ENCODE data around the gene MATN4. TPM values are rescaled to one million over a fixed set of nuclear protein-coding genes. Genes with fewer than 3 reads are reported as not detected.

MATN4 gene
- total and polyA plus RNA-seq, 9 donors = 0.21 to 1.1 (median 0.58) TPM

- H3K9me3 ChIP-seq (replicated peaks; ENCODE audit: control insufficient read depth, low read depth, low read length) = no peaks in the 10 kb centered on the region
- peaks cover 4% of the 10 kb centered on the region for H3K27me3 ChIP-seq (ENCODE audit: control insufficient read depth, insufficient read depth, low read length)
- 73% methylated on average over 2 of the region's 3 CpGs for WGBS (ENCODE audit: insufficient coverage)
- no peak overlapping the region for H3K27ac ChIP-seq (ENCODE audit: low read length)
- no peak for DNase-seq
- no peak overlapping the region for H3K4me3 ChIP-seq (ENCODE audit: low read length)
- H3K4me1 ChIP-seq (ENCODE audit: control insufficient read depth, insufficient read depth, low read length) = no peaks in the 10 kb centered on the region
- H3K36me3 ChIP-seq (ENCODE audit: control insufficient read depth, insufficient read depth, low read length) = no peaks in the 10 kb centered on the region
These were observed 39.0 kb downstream of the MATN4 start for GRCh38 chr20:45269056-45269455.

- DNase-seq = no peak
- H3K27ac ChIP-seq (ENCODE audit: low read length) = no peak overlapping the region
- H3K4me3 ChIP-seq (ENCODE audit: low read length) = no peak overlapping the region
- H3K4me1 ChIP-seq (ENCODE audit: control insufficient read depth, insufficient read depth, low read length) = no peaks in the 10 kb centered on the region
- no CpG with 5 or more reads among the region's 3 CpGs for WGBS (ENCODE audit: insufficient coverage)
- no peaks in the 10 kb centered on the region for H3K36me3 ChIP-seq (ENCODE audit: control insufficient read depth, insufficient read depth, low read length)
- H3K27me3 ChIP-seq (ENCODE audit: control insufficient read depth, insufficient read depth, low read length) = peaks cover 4% of the 10 kb centered on the region
- H3K9me3 ChIP-seq (replicated peaks; ENCODE audit: control insufficient read depth, low read depth, low read length) = no peaks in the 10 kb centered on the region
These were observed 39.6 kb downstream of the MATN4 start for GRCh38 chr20:45268531-45268930.

- H3K4me3 ChIP-seq (ENCODE audit: low read length) = no peak overlapping the region
- no peak for DNase-seq
- peaks cover 2% of the 10 kb centered on the region for H3K27me3 ChIP-seq (ENCODE audit: control insufficient read depth, insufficient read depth, low read length)
- no peaks in the 10 kb centered on the region for H3K9me3 ChIP-seq (replicated peaks; ENCODE audit: control insufficient read depth, low read depth, low read length)
- no peaks in the 10 kb centered on the region for H3K4me1 ChIP-seq (ENCODE audit: control insufficient read depth, insufficient read depth, low read length)
- no peak overlapping the region for H3K27ac ChIP-seq (ENCODE audit: low read length)
- H3K36me3 ChIP-seq (ENCODE audit: control insufficient read depth, insufficient read depth, low read length) = no peaks in the 10 kb centered on the region
These were observed 41.1 kb downstream of the MATN4 start for GRCh38 chr20:45266977-45267376.

- no peaks in the 10 kb centered on the region for H3K9me3 ChIP-seq (replicated peaks; ENCODE audit: control insufficient read depth, low read depth, low read length)
- no peaks in the 10 kb centered on the region for H3K4me1 ChIP-seq (ENCODE audit: control insufficient read depth, insufficient read depth, low read length)
- no peak overlapping the region for H3K4me3 ChIP-seq (ENCODE audit: low read length)
- H3K36me3 ChIP-seq (ENCODE audit: control insufficient read depth, insufficient read depth, low read length) = no peaks in the 10 kb centered on the region
- no peak overlapping the region for H3K27ac ChIP-seq (ENCODE audit: low read length)
- peaks cover 2% of the 10 kb centered on the region for H3K27me3 ChIP-seq (ENCODE audit: control insufficient read depth, insufficient read depth, low read length)
- WGBS (ENCODE audit: insufficient coverage) = no CpG with 5 or more reads among the region's 3 CpGs
- DNase-seq = no peak
These were observed 44.4 kb downstream of the MATN4 start for GRCh38 chr20:45263556-45264266.

DNA sequence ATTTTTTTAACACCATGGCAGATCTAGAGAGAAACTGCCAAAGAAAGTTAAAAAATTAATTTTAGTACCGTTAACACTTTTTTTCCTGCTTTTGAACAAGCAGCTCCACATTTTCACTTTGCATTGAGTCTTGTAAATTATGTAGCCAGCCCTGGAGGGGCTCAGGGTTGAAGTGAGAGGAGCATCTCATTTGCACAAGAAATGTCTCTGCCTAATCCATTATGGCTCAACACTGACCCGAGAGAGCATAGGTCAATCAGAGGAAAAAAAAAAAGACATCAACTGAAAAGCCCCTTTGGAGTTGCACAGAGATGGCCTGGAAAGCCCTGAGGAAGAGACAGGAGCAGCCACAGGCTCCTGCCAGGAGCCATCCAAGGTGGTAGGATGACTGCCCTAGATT is 49.4 kb downstream of the MATN4 start:
- no peak for DNase-seq
- H3K4me1 ChIP-seq (ENCODE audit: control insufficient read depth, insufficient read depth, low read length) = no peaks in the 10 kb centered on the region
- 0% methylated on average over 1 of the region's 2 CpGs for WGBS (ENCODE audit: insufficient coverage)
- H3K27me3 ChIP-seq (ENCODE audit: control insufficient read depth, insufficient read depth, low read length) = peaks cover 2% of the 10 kb centered on the region
- no peak overlapping the region for H3K27ac ChIP-seq (ENCODE audit: low read length)
- no peaks in the 10 kb centered on the region for H3K9me3 ChIP-seq (replicated peaks; ENCODE audit: control insufficient read depth, low read depth, low read length)
- no peaks in the 10 kb centered on the region for H3K36me3 ChIP-seq (ENCODE audit: control insufficient read depth, insufficient read depth, low read length)
- no peak overlapping the region for H3K4me3 ChIP-seq (ENCODE audit: low read length)

DNA sequence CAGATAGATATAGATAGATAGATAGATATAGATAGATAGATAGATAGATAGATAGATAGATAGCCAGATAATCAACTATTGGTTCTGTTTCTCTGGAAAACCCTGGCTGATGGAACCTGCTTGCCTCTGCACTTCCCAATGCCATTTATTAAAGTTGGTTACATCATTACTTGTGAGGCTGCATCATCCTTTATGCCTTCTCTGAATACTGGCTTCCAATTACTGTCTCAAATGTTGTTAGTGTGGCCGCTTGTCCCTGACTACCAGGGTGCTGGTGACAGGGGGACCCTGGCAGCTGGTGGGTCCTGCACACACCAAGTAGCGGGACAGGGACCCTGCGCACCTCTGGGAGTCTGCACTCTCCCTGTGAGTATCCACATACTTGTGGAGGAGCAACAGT is 49.8 kb downstream of the MATN4 start:
- no CpG with 5 or more reads among the region's 3 CpGs for WGBS (ENCODE audit: insufficient coverage)
- Histone ChIP-seq H3K27ac (ENCODE audit: low read length) (no peak overlapping the region), H3K27me3 (ENCODE audit: control insufficient read depth, insufficient read depth, low read length) (peaks cover 2% of the 10 kb centered on the region), H3K4me3 (ENCODE audit: low read length) (no peak overlapping the region), H3K9me3 (replicated peaks; ENCODE audit: control insufficient read depth, low read depth, low read length) (no peaks in the 10 kb centered on the region), H3K4me1 (ENCODE audit: control insufficient read depth, insufficient read depth, low read length) (no peaks in the 10 kb centered on the region), H3K36me3 (ENCODE audit: control insufficient read depth, insufficient read depth, low read length) (no peaks in the 10 kb centered on the region)
- no peak for DNase-seq

DNA sequence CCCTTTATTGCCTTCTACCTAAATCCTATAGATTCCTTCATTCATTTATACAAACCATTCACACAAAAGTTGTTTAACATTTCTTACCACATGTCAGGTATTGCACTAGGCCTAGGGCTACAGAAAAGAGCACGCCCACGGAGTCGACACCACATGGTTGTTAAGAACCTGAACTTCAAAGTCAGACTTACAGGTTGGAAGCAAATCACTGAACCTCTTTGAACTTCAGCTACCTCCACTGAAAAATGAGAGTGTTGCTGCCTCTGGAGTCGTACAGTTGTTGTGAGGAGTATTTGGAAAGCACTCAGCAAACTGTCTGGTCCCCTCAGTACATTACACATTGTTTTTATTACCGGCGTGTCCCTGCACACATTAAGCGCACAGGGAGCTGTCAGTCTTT is 50.4 kb downstream of the MATN4 start:
- H3K27me3 ChIP-seq (ENCODE audit: control insufficient read depth, insufficient read depth, low read length) = peaks cover 5% of the 10 kb centered on the region
- no peak overlapping the region for H3K4me3 ChIP-seq (ENCODE audit: low read length)
- no peak overlapping the region for H3K27ac ChIP-seq (ENCODE audit: low read length)
- DNase-seq = no peak
- 80% methylated on average over 1 of the region's 7 CpGs for WGBS (ENCODE audit: insufficient coverage)
- no peaks in the 10 kb centered on the region for H3K4me1 ChIP-seq (ENCODE audit: control insufficient read depth, insufficient read depth, low read length)
- no peaks in the 10 kb centered on the region for H3K36me3 ChIP-seq (ENCODE audit: control insufficient read depth, insufficient read depth, low read length)
- H3K9me3 ChIP-seq (replicated peaks; ENCODE audit: control insufficient read depth, low read depth, low read length) = no peaks in the 10 kb centered on the region

- Histone ChIP-seq H3K36me3 (ENCODE audit: control insufficient read depth, insufficient read depth, low read length) (no peaks in the 10 kb centered on the region), H3K27ac (ENCODE audit: low read length) (no peak overlapping the region), H3K4me1 (ENCODE audit: control insufficient read depth, insufficient read depth, low read length) (no peaks in the 10 kb centered on the region), H3K4me3 (ENCODE audit: low read length) (no peak overlapping the region), H3K9me3 (replicated peaks; ENCODE audit: control insufficient read depth, low read depth, low read length) (no peaks in the 10 kb centered on the region), H3K27me3 (ENCODE audit: control insufficient read depth, insufficient read depth, low read length) (peaks cover 5% of the 10 kb centered on the region)
- no peak for DNase-seq
- 80% methylated on average over 1 of the region's 3 CpGs for WGBS (ENCODE audit: insufficient coverage)
These were observed 50.9 kb downstream of the MATN4 start for GRCh38 chr20:45257161-45257560.

DNA sequence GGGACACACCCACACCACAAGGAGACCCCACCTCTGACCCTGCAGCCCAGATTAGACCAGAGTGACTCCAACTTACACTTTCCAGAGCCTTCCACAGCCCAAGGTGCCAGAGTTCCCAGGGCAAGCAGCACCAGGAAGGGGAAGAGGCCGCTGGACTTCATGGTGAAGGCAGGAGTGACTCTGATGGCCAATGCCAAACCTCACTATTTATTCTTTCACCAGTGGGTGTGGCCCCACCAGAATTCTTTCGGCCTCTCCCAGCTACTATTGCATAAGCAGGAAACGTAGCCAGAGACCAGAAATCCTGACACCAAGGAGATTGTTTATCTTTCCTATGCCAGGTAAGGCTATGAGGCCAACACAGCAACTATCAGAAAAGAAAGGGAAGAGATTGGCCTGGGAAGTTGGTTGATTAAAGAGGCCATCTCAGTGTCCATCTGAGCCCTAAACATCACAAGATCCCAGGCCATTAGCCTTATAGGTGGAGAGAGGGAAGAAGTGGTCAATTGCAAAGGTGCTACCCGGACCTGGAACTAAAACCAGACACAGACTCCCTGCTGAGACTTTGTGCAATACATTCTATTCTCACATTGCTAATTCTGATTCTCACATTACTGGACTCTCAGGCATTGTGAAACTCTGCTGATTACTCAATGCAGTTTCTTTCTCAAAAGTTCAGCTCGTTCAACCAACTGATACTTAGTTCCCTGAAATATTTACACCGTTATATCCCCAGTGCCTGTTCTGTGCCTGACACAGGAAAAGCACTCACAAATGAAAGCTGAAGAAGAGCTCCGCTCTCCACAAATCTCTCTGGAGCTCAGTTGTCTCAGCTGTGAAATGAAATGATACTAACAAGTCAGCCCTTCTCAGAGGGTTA is 53.5 kb downstream of the MATN4 start, which contains the start of gene SLPI:
TSS of gene SLPI (minus strand) at position 182 of the 880 bp plus-strand sequence. CDS start at position 161, 21 bp downstream.
- no peak within 1 kb of the TSS for H3K27ac ChIP-seq (ENCODE audit: low read length)
- no peaks in the 10 kb centered on the region for H3K4me1 ChIP-seq (ENCODE audit: control insufficient read depth, insufficient read depth, low read length)
- 50% methylated on average over 1 of the region's 7 CpGs for WGBS (ENCODE audit: insufficient coverage)
- no peaks in the 10 kb centered on the region for H3K36me3 ChIP-seq (ENCODE audit: control insufficient read depth, insufficient read depth, low read length)
- H3K4me3 ChIP-seq (ENCODE audit: low read length) = no peak within 1 kb of the TSS
- peak; percentile 2 for DNase-seq
- peaks cover 4% of the 10 kb centered on the region for H3K27me3 ChIP-seq (ENCODE audit: control insufficient read depth, insufficient read depth, low read length)
- H3K9me3 ChIP-seq (replicated peaks; ENCODE audit: control insufficient read depth, low read depth, low read length) = no peaks in the 10 kb centered on the region

- no peak overlapping the region for H3K27ac ChIP-seq (ENCODE audit: low read length)
- no peaks in the 10 kb centered on the region for H3K4me1 ChIP-seq (ENCODE audit: control insufficient read depth, insufficient read depth, low read length)
- no peaks in the 10 kb centered on the region for H3K36me3 ChIP-seq (ENCODE audit: control insufficient read depth, insufficient read depth, low read length)
- H3K27me3 ChIP-seq (ENCODE audit: control insufficient read depth, insufficient read depth, low read length) = peaks cover 4% of the 10 kb centered on the region
- H3K9me3 ChIP-seq (replicated peaks; ENCODE audit: control insufficient read depth, low read depth, low read length) = no peaks in the 10 kb centered on the region
- no peak for DNase-seq
- H3K4me3 ChIP-seq (ENCODE audit: low read length) = no peak overlapping the region
- 71% methylated on average over 4 of the region's 4 CpGs for WGBS (ENCODE audit: insufficient coverage)
These were observed 54.8 kb downstream of the MATN4 start for GRCh38 chr20:45253261-45253660.

Measured in muscle of leg (tissue), 11 donors.